DOHH2 (cell line): ENCODE results near the gene RNF112.

Experiments
- H3F3A ChIP-seq: fragments of 200-600 bp; sonication (generic), shearing (Covaris generic); 2 replicates; pipeline ENCODE4 v1.6.0; 2016; ENCODE audit warnings: antibody characterized with exemption, mild to moderate bottlenecking; ENCODE audit not compliant: control insufficient read depth, insufficient read depth
- H3K27ac ChIP-seq: fragments of 200-600 bp; sonication (generic); 2 replicates; pipeline ENCODE4 v1.5.1; 2014; ENCODE audit warnings: low read depth, mild to moderate bottlenecking, low read length, moderate library complexity
- H3K27me3 ChIP-seq: fragments of 200-600 bp; sonication (generic); 2 replicates; pipeline ENCODE4 v1.6.1; 2014; ENCODE audit warnings: mild to moderate bottlenecking, low read length, mixed read lengths; ENCODE audit not compliant: control insufficient read depth
- H3K36me3 ChIP-seq: fragments of 200-600 bp; sonication (generic); 2 replicates; pipeline ENCODE4 v1.6.1; 2014; ENCODE audit warnings: mild to moderate bottlenecking, low read length, moderate library complexity, mixed read lengths; ENCODE audit not compliant: control insufficient read depth
- H3K4me1 ChIP-seq: fragments of 200-600 bp; sonication (generic); 2 replicates; pipeline ENCODE4 v1.6.1; 2014; ENCODE audit warnings: mild to moderate bottlenecking, low read length, mixed read lengths; ENCODE audit not compliant: control insufficient read depth
- H3K4me2 ChIP-seq: fragments of 200-600 bp; sonication (generic); 2 replicates; pipeline ENCODE4 v1.6.0; 2014; ENCODE audit warnings: mild to moderate bottlenecking, low read length, moderate library complexity
- H3K4me3 ChIP-seq: fragments of 200-600 bp; sonication (generic); 2 replicates; pipeline ENCODE4 v1.5.1; 2014; ENCODE audit warnings: mild to moderate bottlenecking, low read length, mixed read lengths
- H3K79me2 ChIP-seq: fragments of 200-600 bp; sonication (generic); 2 replicates; pipeline ENCODE4 v1.6.1; 2014; ENCODE audit warnings: mild to moderate bottlenecking, low read length, mixed read lengths; ENCODE audit not compliant: control insufficient read depth
- H3K9me2 ChIP-seq: fragments of 200-600 bp; sonication (generic); replicated peaks from 2 replicates; pipeline ENCODE4 v1.6.1; 2014; ENCODE audit warnings: mild to moderate bottlenecking, low read length, mixed read lengths; ENCODE audit not compliant: control insufficient read depth
- H3K9me3 ChIP-seq: fragments of 200-600 bp; sonication (generic); 2 replicates; pipeline ENCODE4 v1.6.1; 2014; ENCODE audit warnings: antibody characterized with exemption, low read length, mixed read lengths; ENCODE audit not compliant: control insufficient read depth, insufficient read depth
- H4K20me1 ChIP-seq: fragments of 200-600 bp; sonication (generic); 2 replicates; pipeline ENCODE4 v1.6.0; 2014; ENCODE audit warnings: low read depth, mild to moderate bottlenecking, antibody characterized with exemption, low read length, moderate library complexity; ENCODE audit not compliant: control insufficient read depth, insufficient read depth
- CTCF ChIP-seq: fragments of 200-600 bp; sonication (generic); IDR thresholded peaks from one replicate; pipeline ENCODE4 v1.5.1; 2014; ENCODE audit warnings: antibody characterized with exemption, mild to moderate bottlenecking, low read depth, low read length; ENCODE audit not compliant: poor library complexity, severe bottlenecking
- EZH2phosphoT487 ChIP-seq: fragments of 200-600 bp; sonication (generic); IDR thresholded peaks from 2 replicates; pipeline ENCODE4 v1.6.1; 2017; ENCODE audit warnings: borderline replicate concordance, mild to moderate bottlenecking, antibody characterized with exemption, low read length, moderate library complexity, mixed read lengths

RNF112 gene

GRCh38 chr17:19388791-19389785, 21.9 kb upstream of the RNF112 start:
- Histone ChIP-seq H3K9me2 (no peaks in the 10 kb centered on the region), H3K4me1 (0 out of 2 replicates have a peak, but pooled peaks cover 3% of the 10 kb centered on the region), H4K20me1 (no peaks in the 10 kb centered on the region), H3K9me3 (no peaks in the 10 kb centered on the region), H3K36me3 (no peaks in the 10 kb centered on the region), H3K27ac (no peak overlapping the region), H3K4me3 (no peak overlapping the region), H3K79me2 (no peaks in the 10 kb centered on the region), H3F3A (no peaks in the 10 kb centered on the region), H3K4me2 (no peak overlapping the region), H3K27me3 (peaks cover 35% of the 10 kb centered on the region)
- TF ChIP-seq EZH2phosphoT487 (no peak), CTCF (no peak)

GRCh38 chr17:19390951-19391350, 20.1 kb upstream of the RNF112 start:
- no peak overlapping the region for H3K27ac ChIP-seq
- no peak overlapping the region for H3K4me2 ChIP-seq
- no peaks in the 10 kb centered on the region for H3F3A ChIP-seq
- H3K4me1 ChIP-seq, result 0 out of 2 replicates have a peak, but pooled peaks cover 3% of the 10 kb centered on the region
- no peaks in the 10 kb centered on the region for H3K9me3 ChIP-seq
- TF ChIP-seq CTCF, result no peak
- TF ChIP-seq EZH2phosphoT487, result no peak
- H3K27me3 ChIP-seq, result peaks cover 44% of the 10 kb centered on the region
- no peaks in the 10 kb centered on the region for H3K36me3 ChIP-seq
- H3K9me2 ChIP-seq, result no peaks in the 10 kb centered on the region
- H3K4me3 ChIP-seq, result no peak overlapping the region
- no peaks in the 10 kb centered on the region for H4K20me1 ChIP-seq
- H3K79me2 ChIP-seq, result no peaks in the 10 kb centered on the region

GRCh38 chr17:19391432-19391831, 19.6 kb upstream of the RNF112 start:
- no peak overlapping the region for H3K4me2 ChIP-seq
- TF ChIP-seq EZH2phosphoT487 (no peak), CTCF (no peak)
- no peaks in the 10 kb centered on the region for H3K9me3 ChIP-seq
- H4K20me1 ChIP-seq, result no peaks in the 10 kb centered on the region
- H3F3A ChIP-seq, result no peaks in the 10 kb centered on the region
- no peak overlapping the region for H3K4me3 ChIP-seq
- no peak overlapping the region for H3K27ac ChIP-seq
- peaks cover 44% of the 10 kb centered on the region for H3K27me3 ChIP-seq
- H3K36me3 ChIP-seq, result no peaks in the 10 kb centered on the region
- H3K4me1 ChIP-seq, result 0 out of 2 replicates have a peak, but pooled peaks cover 3% of the 10 kb centered on the region
- H3K9me2 ChIP-seq, result no peaks in the 10 kb centered on the region
- no peaks in the 10 kb centered on the region for H3K79me2 ChIP-seq
